Liver (tissue), 3 donors: ENCODE results near the gene CCDC77.

ENCODE experiments used
- RAD21 ChIP-seq, 2 donors: IDR thresholded peaks; 2 replicates each; pipeline ENCODE4 v1.6.1; 2016; ENCODE audit warnings: antibody characterized with exemption in 2 of 2, mild to moderate bottlenecking in 2 of 2
- SP1 ChIP-seq: IDR thresholded peaks from 2 replicates; pipeline ENCODE4 v1.6.1; 2018; ENCODE audit warnings: antibody characterized with exemption, mild to moderate bottlenecking
- TF ChIP-seq, protein P1 (sequence below): IDR thresholded peaks from 2 replicates; pipeline ENCODE4 v1.6.1; 2016; ENCODE audit warnings: antibody characterized with exemption, mild to moderate bottlenecking
- TF ChIP-seq, protein P2 (sequence below): fragments of 150-350 bp; IDR thresholded peaks from 2 replicates; pipeline ENCODE4 v1.5.1; 2017; ENCODE audit warnings: improper control_type of control experiment, low read depth, low read length; ENCODE audit not compliant: missing input control
- donor health status: healthy.
- donor health status: healthy.

GRCh38 chr12:480831-481816 is 79.7 kb downstream of the CCDC77 start:
- TF ChIP-seq SP1 = no peak
- TF ChIP-seq, protein P1, sequence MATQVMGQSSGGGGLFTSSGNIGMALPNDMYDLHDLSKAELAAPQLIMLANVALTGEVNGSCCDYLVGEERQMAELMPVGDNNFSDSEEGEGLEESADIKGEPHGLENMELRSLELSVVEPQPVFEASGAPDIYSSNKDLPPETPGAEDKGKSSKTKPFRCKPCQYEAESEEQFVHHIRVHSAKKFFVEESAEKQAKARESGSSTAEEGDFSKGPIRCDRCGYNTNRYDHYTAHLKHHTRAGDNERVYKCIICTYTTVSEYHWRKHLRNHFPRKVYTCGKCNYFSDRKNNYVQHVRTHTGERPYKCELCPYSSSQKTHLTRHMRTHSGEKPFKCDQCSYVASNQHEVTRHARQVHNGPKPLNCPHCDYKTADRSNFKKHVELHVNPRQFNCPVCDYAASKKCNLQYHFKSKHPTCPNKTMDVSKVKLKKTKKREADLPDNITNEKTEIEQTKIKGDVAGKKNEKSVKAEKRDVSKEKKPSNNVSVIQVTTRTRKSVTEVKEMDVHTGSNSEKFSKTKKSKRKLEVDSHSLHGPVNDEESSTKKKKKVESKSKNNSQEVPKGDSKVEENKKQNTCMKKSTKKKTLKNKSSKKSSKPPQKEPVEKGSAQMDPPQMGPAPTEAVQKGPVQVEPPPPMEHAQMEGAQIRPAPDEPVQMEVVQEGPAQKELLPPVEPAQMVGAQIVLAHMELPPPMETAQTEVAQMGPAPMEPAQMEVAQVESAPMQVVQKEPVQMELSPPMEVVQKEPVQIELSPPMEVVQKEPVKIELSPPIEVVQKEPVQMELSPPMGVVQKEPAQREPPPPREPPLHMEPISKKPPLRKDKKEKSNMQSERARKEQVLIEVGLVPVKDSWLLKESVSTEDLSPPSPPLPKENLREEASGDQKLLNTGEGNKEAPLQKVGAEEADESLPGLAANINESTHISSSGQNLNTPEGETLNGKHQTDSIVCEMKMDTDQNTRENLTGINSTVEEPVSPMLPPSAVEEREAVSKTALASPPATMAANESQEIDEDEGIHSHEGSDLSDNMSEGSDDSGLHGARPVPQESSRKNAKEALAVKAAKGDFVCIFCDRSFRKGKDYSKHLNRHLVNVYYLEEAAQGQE = no peak
- no peak for TF ChIP-seq RAD21 (IDR thresholded peaks at IDR 0.05)
- TF ChIP-seq, protein P2, sequence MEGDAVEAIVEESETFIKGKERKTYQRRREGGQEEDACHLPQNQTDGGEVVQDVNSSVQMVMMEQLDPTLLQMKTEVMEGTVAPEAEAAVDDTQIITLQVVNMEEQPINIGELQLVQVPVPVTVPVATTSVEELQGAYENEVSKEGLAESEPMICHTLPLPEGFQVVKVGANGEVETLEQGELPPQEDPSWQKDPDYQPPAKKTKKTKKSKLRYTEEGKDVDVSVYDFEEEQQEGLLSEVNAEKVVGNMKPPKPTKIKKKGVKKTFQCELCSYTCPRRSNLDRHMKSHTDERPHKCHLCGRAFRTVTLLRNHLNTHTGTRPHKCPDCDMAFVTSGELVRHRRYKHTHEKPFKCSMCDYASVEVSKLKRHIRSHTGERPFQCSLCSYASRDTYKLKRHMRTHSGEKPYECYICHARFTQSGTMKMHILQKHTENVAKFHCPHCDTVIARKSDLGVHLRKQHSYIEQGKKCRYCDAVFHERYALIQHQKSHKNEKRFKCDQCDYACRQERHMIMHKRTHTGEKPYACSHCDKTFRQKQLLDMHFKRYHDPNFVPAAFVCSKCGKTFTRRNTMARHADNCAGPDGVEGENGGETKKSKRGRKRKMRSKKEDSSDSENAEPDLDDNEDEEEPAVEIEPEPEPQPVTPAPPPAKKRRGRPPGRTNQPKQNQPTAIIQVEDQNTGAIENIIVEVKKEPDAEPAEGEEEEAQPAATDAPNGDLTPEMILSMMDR = no peak
